ENCODE measurements around the gene VAC14. TPM values are rescaled to one million over a fixed set of nuclear protein-coding genes. Genes with fewer than 3 reads are reported as not detected.
"Not testable (repeated sequence)": the region's sequence is repeated elsewhere in the genome, so short reads cannot be mapped to it uniquely, and the experiment has no call there.

Gene VAC14
- total RNA-seq (2021; ENCODE audit: unreplicated experiment) (35.3 TPM), Bru-seq, nascent RNA (percentile 60 among the genes with signal in this experiment), BruChase-seq, experiment 1, labeled RNA remaining after a 6-hour chase (percentile 59 among the genes with signal in this experiment), BruChase-seq, experiment 2, labeled RNA remaining after a 2-hour chase (percentile 60 among the genes with signal in this experiment)
- 22.8 and 29.2 TPM in 2 replicates for polyA plus RNA-seq (2012)
- long read RNA-seq, transcript VAC14-212 (1 exons, 3,609 nt), result minor isoform, 6 of 81 reads
- long read RNA-seq, transcript VAC14-201 (19 exons, 3,099 nt), result major isoform, 42 of 81 reads
- long read RNA-seq, partial matches to known transcripts, result 14 of 81 reads
- long read RNA-seq, other reads (novel, unspliced or antisense), result 19 of 81 reads

- CTCF ChIA-PET, result no interaction called here
- BruUV-seq (replicated peaks), result no TSS peak
- peak within 1 kb of the TSS; percentile 66 for H2AFZ ChIP-seq (ENCODE audit: low read depth, low read length, poor library complexity, severe bottlenecking)
These were observed at the start of gene VAC14 for GRCh38 chr16:70800781-70801480. Gene VAC14, minus strand, starts transcription at chr16:70801158. Its CDS starts 258 bp downstream, at chr16:70800900.

GRCh38 chr16:70823498-70824118 lies 22.6 kb upstream of the VAC14 start:
- POLR2A ChIA-PET; H3K27ac ChIP-seq (ENCODE audit: low read depth, low read length); BruUV-seq (replicated peaks): not testable (repeated sequence)

More at GRCh38 chr16:70800781-70801480, at the start of gene VAC14:
- H3K4me1 ChIP-seq (ENCODE audit: control insufficient read depth in 1 of 2, insufficient read depth in 2 of 2, low read length in 2 of 2), result peaks cover 9 to 16% of the 10 kb centered on the region in 2 experiments
- ChIA-PET RAD21 (ENCODE audit: low non-redundant PET in 1 of 2, low total read pairs in 2 of 2, uncharacterized antibody in 2 of 2, unreplicated experiment in 2 of 2) (no interaction called here), POLR2A (interaction anchor here (0.8 to 1.0 kb wide), 3 partner anchors 9 to 113 kb away, joined by 3 to 7 read pairs (median 4); no protein-coding TSS in a partner anchor)
- peak; percentile 87 for DNase-seq (ENCODE audit: low read depth, low spot score)
- TF ChIP-seq POLR2AphosphoS5 (IDR thresholded peaks at IDR 0.05; ENCODE audit: low read depth, low read length) (peak; percentile 94), ATF3 (IDR thresholded peaks at IDR 0.05) (no peak), TCF7L2 (IDR thresholded peaks at IDR 0.05; ENCODE audit: borderline replicate concordance, extremely low read depth, insufficient read depth, insufficient read length) (no peak), ZFX (IDR thresholded peaks at IDR 0.05) (peak; percentile 37; the same call in 1 of the 2 replicates), ZBTB33 (IDR thresholded peaks at IDR 0.05; ENCODE audit: extremely low read depth, insufficient replicate concordance, low read length) (peak; percentile 75), ELF1 (IDR thresholded peaks at IDR 0.05; ENCODE audit: borderline replicate concordance, low read depth) (peak; percentile 95), SRF (IDR thresholded peaks at IDR 0.05; ENCODE audit: low read depth) (no peak), SIN3A (IDR thresholded peaks at IDR 0.05; ENCODE audit: low read depth) (peak; percentile 98), SP1 (IDR thresholded peaks at IDR 0.05; ENCODE audit: low read depth) (peak; percentile 85), POLR2A (IDR thresholded peaks at IDR 0.05; ENCODE audit: borderline replicate concordance, extremely low read depth, insufficient read depth, insufficient read length) (peak; percentile 86), EGR1 (IDR thresholded peaks at IDR 0.05; ENCODE audit: low read depth) (peak; percentile 74), YY1 (IDR thresholded peaks at IDR 0.05; ENCODE audit: extremely low read depth, insufficient replicate concordance, low read depth, low read length) (peak; percentile 98), MAX (IDR thresholded peaks at IDR 0.05) (peak; percentile 97)
- H3K4me3 ChIP-seq (replicated peaks in 1 of 2; ENCODE audit: low read depth in 1 of 2, low read length in 2 of 2), result peak within 1 kb of the TSS; percentile 74 to 97
- no peaks in the 10 kb centered on the region for H3K27me3 ChIP-seq (ENCODE audit: insufficient read depth, low read length)
- no peaks in the 10 kb centered on the region for H4K20me1 ChIP-seq (ENCODE audit: insufficient read depth)
- H3K9me2 ChIP-seq (ENCODE audit: insufficient read depth), result no peaks in the 10 kb centered on the region
- H3K4me2 ChIP-seq (ENCODE audit: low read length), result peak within 1 kb of the TSS; percentile 83
- peak within 1 kb of the TSS; percentile 57 for H3K27ac ChIP-seq (ENCODE audit: low read depth, low read length)
- peak; percentile 98 for ATAC-seq
- H3K9ac ChIP-seq (ENCODE audit: low read length), result peak within 1 kb of the TSS; percentile 87
- peaks cover 0 to 9% of the 10 kb centered on the region in 2 experiments; a peak in 1 of 4 replicates for H3K9me3 ChIP-seq (ENCODE audit: control insufficient read depth in 1 of 2, insufficient read depth in 1 of 2, low read depth in 1 of 2, low read length in 2 of 2)
- peaks cover 48% of the 10 kb centered on the region for H3K79me2 ChIP-seq (ENCODE audit: insufficient read depth, low read length)
- no peaks in the 10 kb centered on the region for H3K36me3 ChIP-seq (ENCODE audit: control insufficient read depth in 1 of 2, insufficient read depth in 2 of 2, low read length in 2 of 2)
- intact Hi-C loops (cut with micrococcal nuclease), result loop anchor here (5.0 kb wide), 1 partner anchor 556 kb away; the partner anchor contains the start of gene CALB2

More at GRCh38 chr16:70823498-70824118, 22.6 kb upstream of the VAC14 start:
- H3K4me3 ChIP-seq (replicated peaks in 1 of 2; ENCODE audit: low read depth in 1 of 2, low read length in 2 of 2); H4K20me1 ChIP-seq (ENCODE audit: insufficient read depth); H3K79me2 ChIP-seq (ENCODE audit: insufficient read depth, low read length); RAD21 ChIA-PET (ENCODE audit: low non-redundant PET in 1 of 2, low total read pairs in 2 of 2, uncharacterized antibody in 2 of 2, unreplicated experiment in 2 of 2); H3K4me2 ChIP-seq (ENCODE audit: low read length); H3K36me3 ChIP-seq (ENCODE audit: control insufficient read depth in 1 of 2, insufficient read depth in 2 of 2, low read length in 2 of 2); CTCF ChIA-PET; H3K4me1 ChIP-seq (ENCODE audit: control insufficient read depth in 1 of 2, insufficient read depth in 2 of 2, low read length in 2 of 2); DNase-seq (ENCODE audit: low read depth, low spot score); intact Hi-C loops (cut with micrococcal nuclease); H3K27me3 ChIP-seq (ENCODE audit: insufficient read depth, low read length); H2AFZ ChIP-seq (ENCODE audit: low read depth, low read length, poor library complexity, severe bottlenecking); H3K9ac ChIP-seq (ENCODE audit: low read length); H3K9me2 ChIP-seq (ENCODE audit: insufficient read depth); ATAC-seq; H3K9me3 ChIP-seq (ENCODE audit: control insufficient read depth in 1 of 2, insufficient read depth in 1 of 2, low read depth in 1 of 2, low read length in 2 of 2): not testable (repeated sequence)
